MM.1S (cell line): ENCODE results near the gene NFKB1.

ENCODE experiments used
- EZH2 ChIP-seq: fragments of 300-600 bp; sonication (generic); optimal IDR thresholded peaks from 2 replicates; pipeline ENCODE3; 2017; ENCODE audit warnings: low read depth, mild to moderate bottlenecking, antibody characterized with exemption, low read length, mixed read lengths
- EZH2phosphoT487 ChIP-seq: fragments of 300-600 bp; sonication (generic); IDR thresholded peaks from 2 replicates; pipeline ENCODE4 v1.6.1; 2018; ENCODE audit warnings: antibody characterized with exemption, low read length
- TF ChIP-seq, protein P1 (sequence below): fragments of 300-600 bp; sonication (generic); IDR thresholded peaks from 2 replicates; pipeline ENCODE4 v1.5.1; 2016; ENCODE audit warnings: antibody characterized with exemption, low read length, mixed read lengths

DNA sequence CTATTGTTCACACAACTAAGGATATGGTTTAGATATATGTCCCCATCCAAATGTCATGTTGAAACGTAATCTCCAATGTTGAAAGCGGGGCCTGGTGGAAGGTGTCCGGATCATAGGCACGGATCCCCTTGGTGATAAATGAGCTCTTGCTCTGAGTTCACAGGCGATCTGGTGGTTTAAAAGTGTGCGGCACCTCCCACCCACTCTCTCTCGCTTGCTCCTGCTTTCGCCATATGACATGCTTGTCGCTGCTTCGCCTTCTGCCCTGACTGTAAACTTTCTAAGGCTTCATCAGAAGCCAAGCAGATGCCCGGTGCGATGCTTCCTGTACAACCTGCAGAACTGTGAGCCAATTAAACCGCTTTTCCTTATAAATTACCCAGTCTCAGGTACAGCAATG is 128.5 kb downstream of the NFKB1 start:
- TF ChIP-seq EZH2phosphoT487 (no peak), EZH2 (no peak)
- TF ChIP-seq, protein P1, sequence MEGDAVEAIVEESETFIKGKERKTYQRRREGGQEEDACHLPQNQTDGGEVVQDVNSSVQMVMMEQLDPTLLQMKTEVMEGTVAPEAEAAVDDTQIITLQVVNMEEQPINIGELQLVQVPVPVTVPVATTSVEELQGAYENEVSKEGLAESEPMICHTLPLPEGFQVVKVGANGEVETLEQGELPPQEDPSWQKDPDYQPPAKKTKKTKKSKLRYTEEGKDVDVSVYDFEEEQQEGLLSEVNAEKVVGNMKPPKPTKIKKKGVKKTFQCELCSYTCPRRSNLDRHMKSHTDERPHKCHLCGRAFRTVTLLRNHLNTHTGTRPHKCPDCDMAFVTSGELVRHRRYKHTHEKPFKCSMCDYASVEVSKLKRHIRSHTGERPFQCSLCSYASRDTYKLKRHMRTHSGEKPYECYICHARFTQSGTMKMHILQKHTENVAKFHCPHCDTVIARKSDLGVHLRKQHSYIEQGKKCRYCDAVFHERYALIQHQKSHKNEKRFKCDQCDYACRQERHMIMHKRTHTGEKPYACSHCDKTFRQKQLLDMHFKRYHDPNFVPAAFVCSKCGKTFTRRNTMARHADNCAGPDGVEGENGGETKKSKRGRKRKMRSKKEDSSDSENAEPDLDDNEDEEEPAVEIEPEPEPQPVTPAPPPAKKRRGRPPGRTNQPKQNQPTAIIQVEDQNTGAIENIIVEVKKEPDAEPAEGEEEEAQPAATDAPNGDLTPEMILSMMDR = no peak
